Keratinocyte (primary cell): Measurements from ENCODE around the gene DDX54. TPM values are rescaled to one million over a fixed set of nuclear protein-coding genes. Genes with fewer than 3 reads are reported as not detected.

Experiments used
- DNase-seq: peaks from one replicate; pipeline ENCODE4 v3.0.0-alpha.2; 2011; ENCODE audit warnings: low read depth, missing footprints, low spot score
- FAIRE-seq: peaks from 2 replicates; lab custom pipeline; 2011; peaks lifted over from hg19 to GRCh38; lab: Jason Lieb, UNC
- H2AFZ ChIP-seq: 2 replicates; pipeline ENCODE4 v1.6.0; 2012; ENCODE audit warnings: low read length, control low read depth, inconsistent platforms; ENCODE audit not compliant: control insufficient read depth
- H3K27ac ChIP-seq: 2 replicates; pipeline ENCODE4 v1.5.1; 2011; ENCODE audit warnings: low read length; ENCODE audit not compliant: control insufficient read depth, insufficient read depth
- H3K27me3 ChIP-seq: 3 replicates; pipeline ENCODE4 v1.6.0; 2011; ENCODE audit warnings: low read length; ENCODE audit not compliant: control insufficient read depth, insufficient read depth; ENCODE audit errors: extremely low read depth
- H3K36me3 ChIP-seq, 2 experiments: 2 replicates in 1 of 2; 3 replicates in 1 of 2; pipeline ENCODE4 v1.5.1; 2011; ENCODE audit warnings: low read length in 2 of 2, mild to moderate bottlenecking in 1 of 2; ENCODE audit not compliant: control insufficient read depth in 2 of 2, insufficient read depth in 2 of 2; ENCODE audit errors: extremely low read depth in 1 of 2
- H3K4me1 ChIP-seq: 3 replicates; pipeline ENCODE4 v1.5.1; 2011; ENCODE audit warnings: low read length; ENCODE audit not compliant: control insufficient read depth, insufficient read depth; ENCODE audit errors: extremely low read depth
- H3K4me2 ChIP-seq: 3 replicates; pipeline ENCODE4 v1.6.0; 2011; ENCODE audit warnings: low read depth, low read length; ENCODE audit not compliant: control insufficient read depth, insufficient read depth; ENCODE audit errors: extremely low read depth
- H3K4me3 ChIP-seq, 3 experiments: fragments of 200-600 bp in 1 of 3; sonication (generic) in 1 of 3; 2 replicates in 2 of 3; 3 replicates in 1 of 3; pipeline ENCODE4 v1.5.1; 2011 to 2016; ENCODE audit warnings: low read length in 3 of 3, mild to moderate bottlenecking in 3 of 3, control low read depth in 2 of 3, inconsistent platforms in 1 of 3, low read depth in 1 of 3, mixed read lengths in 1 of 3, mixed run types in 1 of 3, moderate library complexity in 1 of 3; ENCODE audit not compliant: control insufficient read depth in 2 of 3, insufficient read depth in 2 of 3; ENCODE audit errors: extremely low read depth in 1 of 3
- H3K79me2 ChIP-seq: 2 replicates; pipeline ENCODE4 v1.6.0; 2012; ENCODE audit warnings: low read length; ENCODE audit not compliant: control insufficient read depth, insufficient read depth
- H3K9ac ChIP-seq: 3 replicates; pipeline ENCODE4 v1.6.0; 2011; ENCODE audit warnings: low read length; ENCODE audit not compliant: control insufficient read depth, insufficient read depth; ENCODE audit errors: extremely low read depth
- H3K9me1 ChIP-seq: 3 replicates; pipeline ENCODE4 v1.6.0; 2011; ENCODE audit warnings: low read length; ENCODE audit not compliant: control insufficient read depth, insufficient read depth; ENCODE audit errors: extremely low read depth
- H3K9me3 ChIP-seq: 2 replicates; pipeline ENCODE4 v1.5.1; 2012; ENCODE audit warnings: low read depth, low read length; ENCODE audit not compliant: control insufficient read depth
- H4K20me1 ChIP-seq: 3 replicates; pipeline ENCODE4 v1.6.0; 2011; ENCODE audit warnings: low read length; ENCODE audit not compliant: control insufficient read depth, insufficient read depth; ENCODE audit errors: extremely low read depth
- EZH2 ChIP-seq: IDR thresholded peaks from one replicate; pipeline ENCODE4 v1.6.1; 2012; ENCODE audit warnings: inconsistent platforms, mild to moderate bottlenecking, low read length, moderate library complexity
- dilution Hi-C: fragments of 300-500 bp; cut with MboI; formaldehyde crosslinking; loops from one replicate; pipeline ENCODE4 v1.7.0; 2020; ENCODE audit warnings: low sequenced_read_pairs; ENCODE audit not compliant: extremely low pct_ligation_motif_present
- polyA plus RNA-seq, 5 experiments: library from polyadenylated mRNA; depleted of rRNA in 3 of 5; stranded (reverse) in 3 of 5; stranded (forward) in 1 of 5; unstranded in 1 of 5; fragments of >200 nt; gene quantifications; 1 replicate in 1 of 5; 2 replicates in 3 of 5; 3 replicates in 1 of 5; pipeline versions ENCODE4 v1.2.1 to v1.2.3, GENCODE V29; 2011 to 2012; ENCODE audit warnings: missing spikeins in 2 of 5, low read depth in 1 of 5, low replicate concordance in 1 of 5
- TF ChIP-seq, protein P1 (sequence below), 3 experiments: IDR thresholded peaks in 1 of 3; conservative IDR thresholded peaks in 1 of 3; optimal IDR thresholded peaks in 1 of 3; 2 replicates in 2 of 3; 3 replicates in 1 of 3; pipeline versions ENCODE3 to v1.5.1; 2011; ENCODE audit warnings: low read length in 3 of 3, mild to moderate bottlenecking in 3 of 3, moderate library complexity in 2 of 3, control low read depth in 1 of 3, inconsistent platforms in 1 of 3; ENCODE audit not compliant: insufficient read depth in 2 of 3; ENCODE audit errors: extremely low read depth in 1 of 3

The DDX54 gene
- polyA plus RNA-seq, 1 donor (not counting 4 experiments of a cell fraction or from before 2014, with no cell fraction given), result 44.6 TPM

DNA sequence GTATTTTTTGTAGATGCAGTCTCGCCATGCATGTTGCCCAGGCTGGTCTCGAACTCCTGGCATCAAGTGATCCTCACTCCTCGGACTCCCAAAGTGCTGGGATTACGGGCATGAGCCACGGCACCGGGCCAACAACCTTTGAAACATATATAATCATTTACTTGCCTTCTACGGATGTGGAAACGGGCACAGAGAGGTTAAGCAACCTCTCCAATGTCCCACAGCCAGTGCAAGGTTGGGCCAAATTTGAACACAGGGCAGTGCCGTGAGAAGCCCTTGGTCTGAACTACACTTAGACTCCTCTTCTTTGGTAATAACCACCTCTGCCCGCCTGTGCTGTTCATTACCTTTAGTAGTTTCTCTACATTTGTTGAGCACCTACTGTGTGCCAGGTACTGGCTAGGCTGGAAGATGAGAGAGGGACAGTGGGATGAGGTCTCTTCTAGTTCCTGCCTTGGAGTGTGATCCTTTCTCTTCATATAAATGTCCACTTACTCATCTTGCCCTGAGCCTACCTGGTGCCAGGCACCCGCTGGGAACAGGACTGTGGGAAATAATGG, 2.2 kb downstream of the DDX54 start:
- FAIRE-seq (no peak), DNase-seq (no peak)
- H3K9me3 ChIP-seq, result no peaks in the 10 kb centered on the region
- H3K4me1 ChIP-seq, result peaks cover 14% of the 10 kb centered on the region
- H3K4me2 ChIP-seq, result no peak overlapping the region
- H3K27me3 ChIP-seq, result no peaks in the 10 kb centered on the region
- no peaks in the 10 kb centered on the region for H4K20me1 ChIP-seq
- H3K9ac ChIP-seq, result no peak overlapping the region
- no peak overlapping the region for H3K4me3 ChIP-seq
- no peak overlapping the region for H2AFZ ChIP-seq
- no peak for TF ChIP-seq EZH2
- TF ChIP-seq, protein P1, sequence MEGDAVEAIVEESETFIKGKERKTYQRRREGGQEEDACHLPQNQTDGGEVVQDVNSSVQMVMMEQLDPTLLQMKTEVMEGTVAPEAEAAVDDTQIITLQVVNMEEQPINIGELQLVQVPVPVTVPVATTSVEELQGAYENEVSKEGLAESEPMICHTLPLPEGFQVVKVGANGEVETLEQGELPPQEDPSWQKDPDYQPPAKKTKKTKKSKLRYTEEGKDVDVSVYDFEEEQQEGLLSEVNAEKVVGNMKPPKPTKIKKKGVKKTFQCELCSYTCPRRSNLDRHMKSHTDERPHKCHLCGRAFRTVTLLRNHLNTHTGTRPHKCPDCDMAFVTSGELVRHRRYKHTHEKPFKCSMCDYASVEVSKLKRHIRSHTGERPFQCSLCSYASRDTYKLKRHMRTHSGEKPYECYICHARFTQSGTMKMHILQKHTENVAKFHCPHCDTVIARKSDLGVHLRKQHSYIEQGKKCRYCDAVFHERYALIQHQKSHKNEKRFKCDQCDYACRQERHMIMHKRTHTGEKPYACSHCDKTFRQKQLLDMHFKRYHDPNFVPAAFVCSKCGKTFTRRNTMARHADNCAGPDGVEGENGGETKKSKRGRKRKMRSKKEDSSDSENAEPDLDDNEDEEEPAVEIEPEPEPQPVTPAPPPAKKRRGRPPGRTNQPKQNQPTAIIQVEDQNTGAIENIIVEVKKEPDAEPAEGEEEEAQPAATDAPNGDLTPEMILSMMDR (optimal IDR thresholded peaks at IDR 0.05 in 1 of 3, IDR thresholded peaks at IDR 0.05 in 1 of 3, conservative IDR thresholded peaks at IDR 0.05 in 1 of 3; ENCODE audit: extremely low read depth in 1 of 3, insufficient read depth in 2 of 3, low read length in 3 of 3), result no peak
- H3K36me3 ChIP-seq, result peaks cover 21 to 27% of the 10 kb centered on the region in 2 experiments
- H3K79me2 ChIP-seq, result peaks cover 51% of the 10 kb centered on the region
- peaks cover 5% of the 10 kb centered on the region for H3K9me1 ChIP-seq
- dilution Hi-C loops, result no loop called here
- H3K27ac ChIP-seq, result no peak overlapping the region

DNA sequence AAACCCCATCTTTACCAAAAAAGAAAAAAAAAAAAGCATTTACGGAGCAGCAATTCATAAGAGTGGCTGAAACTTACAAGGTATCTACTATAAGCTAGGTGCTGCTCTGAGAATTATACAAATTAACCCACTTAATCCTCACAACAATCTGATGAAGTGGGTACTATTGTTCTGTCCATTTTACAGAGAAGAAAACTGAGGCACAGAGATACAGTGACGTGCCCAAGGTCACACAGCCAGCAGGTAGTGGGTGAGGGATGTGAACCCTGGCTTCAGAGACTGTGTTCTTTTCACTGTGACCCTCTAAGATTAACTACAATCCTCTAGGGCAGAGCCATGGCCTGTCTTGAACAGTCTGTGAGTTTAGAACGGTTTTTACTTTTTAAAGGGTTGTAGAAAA, 3.3 kb downstream of the DDX54 start:
- Histone ChIP-seq H3K9ac (no peak overlapping the region), H3K9me1 (peaks cover 5% of the 10 kb centered on the region), H3K9me3 (no peaks in the 10 kb centered on the region), H3K79me2 (peaks cover 51% of the 10 kb centered on the region), H4K20me1 (peaks cover 2% of the 10 kb centered on the region), H3K36me3 (peaks cover 29 to 31% of the 10 kb centered on the region in 2 experiments), H3K27ac (no peak overlapping the region), H2AFZ (no peak overlapping the region), H3K4me2 (no peak overlapping the region), H3K4me1 (peaks cover 14% of the 10 kb centered on the region), H3K27me3 (no peaks in the 10 kb centered on the region), H3K4me3 (no peak overlapping the region)
- TF ChIP-seq, protein P1 (optimal IDR thresholded peaks at IDR 0.05 in 1 of 3, IDR thresholded peaks at IDR 0.05 in 1 of 3, conservative IDR thresholded peaks at IDR 0.05 in 1 of 3; ENCODE audit: extremely low read depth in 1 of 3, insufficient read depth in 2 of 3, low read length in 3 of 3), result no peak
- no peak for TF ChIP-seq EZH2
- DNase-seq (no peak), FAIRE-seq (no peak)
- dilution Hi-C loops, result no loop called here
